Embryonic facial prominence (tissue), 1 donor: ENCODE data around the gene GPC6.

ENCODE experiments used
- DNase-seq: peaks from one replicate; pipeline ENCODE4 v3.0.0-alpha.2; 2016; ENCODE audit errors: extremely low spot score

GPC6 gene

DNA sequence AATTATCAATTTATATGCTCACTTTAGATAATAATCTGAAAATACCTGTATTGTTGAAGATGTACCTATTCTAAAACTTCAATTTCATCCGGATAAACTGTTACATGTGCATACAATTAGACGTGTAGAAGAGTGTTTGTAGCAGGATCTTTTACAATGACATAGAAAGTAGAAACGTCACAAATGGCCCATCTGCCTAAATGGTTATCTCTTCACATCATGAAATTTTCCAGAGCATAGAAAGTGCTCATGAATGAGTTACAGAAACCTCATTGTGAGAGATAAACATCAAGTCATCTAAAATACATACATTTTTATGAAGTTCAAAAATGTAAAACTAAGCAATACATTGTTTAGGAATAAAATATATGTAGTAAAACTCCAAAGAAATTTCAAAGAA is 607.4 kb downstream of the GPC6 start:
- no peak for DNase-seq

DNA sequence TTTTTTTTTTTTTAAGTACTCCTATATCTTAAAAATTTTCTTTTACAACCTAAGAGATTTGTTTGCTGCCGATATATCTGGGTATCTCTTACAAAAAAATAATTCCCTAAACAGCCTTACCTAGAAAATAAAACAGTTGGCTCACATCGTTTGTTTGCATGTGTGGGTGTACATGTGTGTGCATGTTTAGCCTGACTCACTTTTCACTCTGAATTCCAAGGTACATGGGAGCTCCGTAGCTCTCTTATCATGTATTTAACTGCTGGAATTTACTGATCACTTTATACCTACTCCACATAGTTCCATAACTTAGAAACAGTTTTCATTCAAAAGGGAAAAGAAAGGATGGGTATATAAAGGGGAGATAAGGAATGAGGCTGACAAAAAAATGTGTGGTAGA is 616.5 kb downstream of the GPC6 start:
- no peak for DNase-seq

DNA sequence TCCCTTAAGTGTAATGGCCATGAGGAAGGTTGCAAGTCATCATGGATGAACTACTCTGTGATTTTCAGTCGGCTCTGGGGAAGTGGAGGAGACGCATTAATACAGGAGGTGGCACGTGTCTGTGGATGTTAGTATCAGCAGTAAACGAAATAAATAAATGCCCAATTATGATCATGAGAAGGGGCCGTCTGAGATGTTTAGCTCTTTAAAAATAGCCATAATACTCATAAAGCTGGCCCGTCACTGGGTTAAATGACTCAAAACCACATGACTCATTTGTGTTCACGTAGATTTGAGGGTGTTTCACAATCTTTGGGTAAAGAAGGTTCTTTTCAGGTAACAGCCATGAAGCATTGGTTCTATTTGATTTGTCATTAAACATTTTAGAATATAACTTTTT is 620.6 kb downstream of the GPC6 start:
- no peak for DNase-seq

DNA sequence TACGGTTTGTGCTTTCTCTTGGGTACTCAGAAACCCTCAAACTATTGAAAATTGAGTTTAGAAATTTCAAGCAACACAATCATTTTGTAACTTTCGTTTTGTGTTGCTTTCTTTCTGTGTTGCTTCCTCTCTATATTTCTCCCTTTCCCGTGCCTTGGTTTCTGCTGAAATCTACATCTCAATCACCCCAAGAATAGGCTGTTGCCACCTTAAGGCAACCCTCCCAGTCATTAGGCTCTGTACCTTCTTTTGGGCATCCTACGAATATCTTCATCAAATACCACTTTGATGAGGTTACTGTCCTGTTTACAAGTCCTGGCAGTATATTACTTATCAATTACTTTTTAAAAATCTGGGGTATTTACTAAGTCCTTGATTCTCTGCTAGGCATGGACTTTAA is 621.6 kb downstream of the GPC6 start:
- no peak for DNase-seq

DNA sequence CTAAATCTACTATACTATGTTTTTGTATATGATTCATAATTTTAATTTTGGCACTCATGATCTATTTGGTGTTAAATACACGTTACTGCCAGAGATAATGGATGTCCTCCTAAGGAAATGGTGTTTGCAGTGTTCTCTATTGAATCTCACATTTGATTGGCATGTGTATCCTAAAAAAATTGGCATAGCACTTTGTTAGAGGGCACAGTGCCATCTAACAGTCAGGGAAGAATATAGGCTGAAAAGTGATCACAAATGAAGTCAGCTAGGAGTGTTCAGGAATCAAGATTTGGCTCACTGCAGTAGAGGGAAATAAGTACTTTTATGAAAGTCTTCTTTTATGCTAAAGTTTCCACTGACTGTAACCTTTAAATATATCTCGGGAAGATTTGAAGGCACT is 624.6 kb downstream of the GPC6 start:
- no peak for DNase-seq

DNA sequence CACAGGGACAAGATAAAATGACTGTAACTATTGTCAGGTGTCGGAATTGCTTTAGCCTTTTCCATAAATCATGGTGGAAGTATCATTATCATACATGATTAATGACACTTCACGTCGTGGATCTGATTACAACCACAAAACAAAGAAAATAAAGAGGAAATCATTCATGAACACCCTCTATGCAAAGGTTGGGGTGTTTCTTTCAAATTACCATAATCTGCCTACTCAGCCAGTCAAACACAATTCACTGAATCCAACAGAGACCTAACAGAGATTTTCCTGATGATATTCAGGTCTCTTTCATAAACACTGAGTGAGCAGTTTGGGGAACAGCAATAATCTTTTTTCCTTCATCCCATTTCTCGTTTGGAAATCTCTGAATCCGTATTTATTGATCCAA is 627.3 kb downstream of the GPC6 start:
- no peak for DNase-seq

DNA sequence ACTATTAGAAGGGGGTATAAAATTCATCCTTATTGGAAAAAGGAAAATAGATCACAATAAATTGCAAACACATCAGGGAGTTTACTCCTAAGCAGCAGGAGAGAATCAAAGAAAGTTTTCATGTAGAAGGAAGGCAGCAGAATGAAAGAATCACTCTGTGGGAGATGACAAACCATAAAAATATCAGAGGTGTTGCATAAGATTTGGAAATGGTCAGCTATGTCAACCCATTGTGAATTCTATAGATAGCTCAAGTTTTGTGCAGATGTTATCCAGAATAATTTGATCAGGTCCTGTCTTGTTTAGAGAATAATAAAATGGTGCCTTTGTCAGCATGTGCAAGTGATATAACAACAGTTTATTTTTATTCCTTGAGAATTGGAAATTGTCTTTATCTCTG is 630.5 kb downstream of the GPC6 start:
- no peak for DNase-seq

DNA sequence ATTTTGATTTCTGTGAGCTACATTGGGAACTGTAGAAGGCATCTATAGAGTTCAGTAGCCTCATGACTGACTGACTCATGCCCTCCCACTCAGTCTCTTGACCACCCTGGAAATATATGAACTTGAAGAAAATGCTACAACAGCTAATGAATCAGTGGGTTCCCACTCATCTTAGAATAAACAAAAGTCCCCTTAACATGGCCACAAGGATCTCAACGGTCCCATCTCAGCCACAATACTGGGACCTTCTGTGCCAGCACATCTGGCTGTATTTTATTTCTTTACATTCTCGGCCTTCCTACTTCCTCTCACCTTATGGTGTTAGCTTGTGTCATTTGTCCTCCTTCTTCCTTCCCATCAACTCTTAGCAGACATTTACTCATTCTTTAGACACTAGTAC is 633.1 kb downstream of the GPC6 start:
- no peak for DNase-seq

DNA sequence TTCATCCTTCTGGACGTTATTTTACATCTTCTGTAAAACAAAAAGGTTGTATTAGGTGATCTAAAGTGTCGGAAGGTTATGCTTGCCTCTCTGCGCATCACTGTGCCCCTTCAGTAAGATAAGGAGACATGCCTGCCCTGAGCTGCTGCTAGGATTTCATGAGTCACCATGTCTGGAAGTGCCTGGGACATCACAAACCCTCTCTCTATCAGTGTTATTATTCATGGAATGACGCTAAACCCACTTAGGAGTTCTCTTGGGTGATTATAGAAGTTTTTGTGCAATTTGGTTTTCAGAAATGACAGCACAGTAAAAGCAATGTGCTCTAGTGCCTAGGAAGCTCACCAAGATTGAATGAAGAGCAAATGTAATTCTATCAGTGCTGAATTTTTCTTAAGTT is 635.2 kb downstream of the GPC6 start:
- DNase-seq: no peak

DNA sequence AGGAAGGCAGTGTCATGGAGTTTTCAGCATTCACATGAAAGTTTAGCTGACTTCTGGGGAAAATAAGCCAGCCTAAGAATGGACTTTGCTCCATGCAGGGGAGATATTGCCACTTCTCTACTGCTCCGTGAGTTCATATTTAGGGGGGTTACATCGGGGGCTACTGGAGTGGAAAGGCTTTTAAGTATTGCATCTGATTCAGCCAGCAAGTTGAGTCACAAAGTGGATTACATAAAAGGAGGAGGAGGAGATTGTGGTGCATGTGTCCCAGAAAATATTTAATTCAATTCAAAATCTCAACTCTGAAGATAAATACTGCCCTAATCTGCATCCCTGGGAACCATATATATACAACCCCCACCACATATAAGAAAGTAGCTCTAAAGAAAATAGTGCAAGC is 635.7 kb downstream of the GPC6 start:
- no peak for DNase-seq

DNA sequence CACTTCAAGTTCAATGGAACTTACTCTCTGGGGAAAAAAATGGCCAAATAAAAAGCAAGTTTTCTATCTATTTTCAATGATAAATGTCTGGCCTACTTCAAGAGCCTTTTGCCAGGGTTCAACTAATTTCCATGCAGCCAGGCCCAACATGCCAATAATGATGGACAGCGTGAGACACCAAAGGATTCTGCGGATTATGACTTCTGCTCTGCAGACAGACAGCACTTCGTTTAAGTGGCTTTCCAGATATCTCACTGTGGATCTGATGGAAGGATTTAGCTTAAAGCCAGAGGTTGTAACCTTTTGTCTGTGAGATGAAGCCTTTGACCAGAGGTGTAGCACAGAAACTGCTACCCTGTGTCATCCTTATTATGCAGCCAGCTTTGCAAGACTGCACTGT is 638.6 kb downstream of the GPC6 start:
- DNase-seq: no peak

DNA sequence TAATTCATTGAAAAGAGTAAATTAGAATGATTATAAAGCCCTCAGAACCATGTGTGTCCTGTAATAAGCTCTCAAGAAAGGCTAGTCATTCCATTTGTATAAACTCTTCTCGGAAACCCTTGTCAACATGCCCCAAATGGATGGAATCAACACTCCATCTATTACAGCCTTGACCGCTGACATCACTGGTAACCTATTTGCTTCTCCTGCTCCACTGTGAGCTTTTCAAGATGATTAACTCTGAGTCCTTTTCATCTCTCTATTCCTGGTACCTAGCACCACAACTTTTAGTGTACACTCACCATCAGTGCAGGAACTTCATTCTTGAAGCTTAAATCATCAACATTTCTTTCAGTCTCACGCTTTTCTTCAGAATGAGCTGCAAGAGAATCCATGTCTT is 640.9 kb downstream of the GPC6 start:
- no peak for DNase-seq

DNA sequence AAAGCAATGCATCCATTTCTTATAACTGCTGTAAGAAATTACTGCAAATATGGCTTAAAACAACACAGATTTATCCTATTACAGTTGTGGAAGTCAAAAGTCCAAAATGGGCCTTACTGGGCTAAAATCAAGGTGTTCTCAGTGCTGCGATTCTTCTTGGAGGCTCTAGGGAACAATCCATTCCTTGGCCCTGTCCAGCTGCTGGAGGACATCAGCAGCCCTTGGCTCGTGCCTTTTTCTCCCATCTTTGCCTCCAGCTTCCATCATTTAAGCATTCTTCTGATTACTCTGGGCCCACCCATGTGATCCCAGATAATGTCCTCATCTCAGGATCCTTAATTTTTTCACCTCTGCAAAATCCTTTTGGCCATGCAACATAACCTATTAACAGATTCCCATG is 645.8 kb downstream of the GPC6 start:
- DNase-seq: no peak

DNA sequence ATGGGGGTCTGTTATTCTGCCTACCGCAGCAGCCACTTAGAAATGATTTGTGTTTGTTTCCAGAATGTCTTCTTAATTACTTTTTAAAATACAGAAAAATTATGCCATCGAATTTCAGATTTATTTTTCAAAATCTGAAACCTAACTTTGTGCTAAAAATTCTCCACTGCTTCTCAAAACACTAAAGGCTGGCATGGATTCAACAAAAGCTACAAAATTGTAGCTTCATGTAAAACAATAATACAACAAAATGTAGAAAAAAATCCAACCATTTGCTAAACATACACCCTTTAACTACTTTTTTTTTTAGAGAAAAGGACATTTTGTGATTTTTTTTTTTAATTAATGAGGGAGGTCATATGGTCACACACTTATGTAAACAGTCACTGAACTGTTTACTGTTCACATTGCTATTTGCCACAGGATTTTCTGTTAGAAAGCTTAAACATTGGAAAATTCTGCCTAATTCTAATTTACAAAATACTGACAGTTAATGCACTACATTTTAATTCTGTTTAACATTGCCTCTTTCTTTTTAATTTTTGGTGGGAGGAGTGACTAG is 646.3 kb downstream of the GPC6 start:
- no peak for DNase-seq

DNA sequence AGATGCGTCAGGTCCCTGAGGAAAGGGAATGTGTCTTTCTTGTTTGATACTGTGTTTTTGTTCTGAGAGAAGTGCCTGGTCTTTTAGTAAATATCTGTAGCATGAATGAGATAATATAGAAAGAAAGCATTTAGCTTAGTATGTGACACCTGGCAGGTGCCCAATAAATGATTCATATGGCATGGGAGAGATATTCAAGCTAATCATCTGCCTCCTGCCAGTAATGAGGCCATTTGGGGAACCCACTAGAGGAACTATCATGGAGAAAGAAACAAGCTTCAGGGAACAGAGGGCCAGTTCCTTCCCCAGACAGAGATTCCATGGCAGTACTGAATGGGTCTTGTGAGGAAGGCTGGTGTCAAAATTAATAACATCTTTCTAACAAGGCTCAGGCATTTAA is 648.9 kb downstream of the GPC6 start:
- DNase-seq: no peak

DNA sequence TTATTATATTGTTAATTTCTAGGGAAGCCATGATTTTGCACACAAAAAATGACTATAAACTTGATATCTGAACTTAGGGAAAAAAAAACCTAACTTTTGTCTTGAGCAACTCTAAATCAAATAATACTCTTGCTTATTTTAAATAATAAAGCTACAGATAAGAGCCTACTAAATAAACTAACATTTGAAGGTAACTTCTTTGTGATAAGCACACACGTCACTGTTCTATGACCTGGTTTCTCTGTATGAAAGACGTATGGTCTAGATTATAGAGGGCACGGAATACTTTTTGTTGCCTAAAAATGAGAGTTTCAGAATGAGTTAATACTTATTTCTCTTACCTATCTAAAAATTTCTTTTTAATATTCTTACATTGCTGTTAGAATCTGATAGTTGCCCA is 649.6 kb downstream of the GPC6 start:
- DNase-seq: no peak

DNA sequence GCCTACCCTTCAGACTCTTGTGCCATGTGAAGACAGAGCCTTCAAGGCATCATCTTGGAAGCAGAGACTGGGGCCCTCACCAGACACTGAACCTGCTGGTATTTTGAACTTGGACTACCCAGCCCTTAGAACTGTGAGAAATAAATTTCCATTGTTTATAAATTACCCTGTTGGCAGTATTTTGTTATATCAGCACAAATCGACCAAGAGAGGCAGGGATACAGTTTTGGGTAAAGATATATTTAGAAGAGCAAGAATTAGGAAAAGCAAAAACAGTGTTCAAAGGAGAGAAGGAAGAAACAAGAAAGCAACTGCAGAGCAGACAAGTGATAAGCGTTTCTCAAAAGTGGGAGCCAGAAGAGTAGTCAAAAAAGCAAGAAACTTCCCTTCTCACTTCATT is 652.1 kb downstream of the GPC6 start:
- no peak for DNase-seq

DNA sequence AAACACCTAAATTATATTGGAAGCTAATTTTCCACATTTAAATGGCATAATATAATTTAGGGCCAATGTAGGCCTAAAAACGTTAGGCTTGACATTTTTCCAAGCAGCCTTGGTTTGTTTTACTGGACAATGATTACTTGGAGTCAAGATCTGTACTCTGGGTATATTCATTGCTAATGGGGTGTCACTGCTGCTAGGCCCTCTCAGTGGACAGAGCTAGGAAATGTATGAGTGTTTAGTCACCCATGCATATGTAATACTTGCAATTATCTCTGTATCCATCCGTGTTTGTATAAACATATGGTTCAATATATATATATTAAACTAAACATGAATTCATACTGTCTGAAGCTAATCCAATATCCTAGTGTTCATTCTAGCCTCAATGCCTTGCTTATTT is 654.8 kb downstream of the GPC6 start:
- no peak for DNase-seq

DNA sequence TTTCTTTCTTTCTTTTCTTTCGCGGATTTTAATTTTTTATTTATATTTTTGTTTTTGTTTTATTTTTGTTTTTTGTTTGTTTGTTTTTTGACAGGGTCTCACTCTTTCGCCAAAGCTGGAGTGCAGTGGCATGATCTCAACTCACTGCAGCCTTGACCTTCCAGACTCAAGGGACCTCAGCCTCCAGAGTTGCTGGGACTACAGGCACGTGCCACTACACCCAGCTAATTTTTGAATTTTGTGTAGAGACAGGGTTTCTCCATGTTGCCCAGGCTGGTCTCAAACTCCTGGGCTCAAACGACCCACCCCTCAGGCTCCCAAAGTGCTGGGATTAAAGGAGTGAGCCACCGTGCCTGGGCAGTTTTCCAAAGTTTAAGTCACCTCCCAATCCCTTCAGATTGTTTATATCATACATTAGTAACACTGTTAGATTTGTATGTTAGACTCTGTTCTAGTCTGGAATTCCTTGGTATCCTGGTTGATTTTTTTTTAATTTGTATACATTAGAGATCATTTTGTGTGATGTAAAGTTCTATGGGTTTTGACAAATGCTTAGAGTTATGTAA is 655.6 kb downstream of the GPC6 start:
- DNase-seq: no peak

DNA sequence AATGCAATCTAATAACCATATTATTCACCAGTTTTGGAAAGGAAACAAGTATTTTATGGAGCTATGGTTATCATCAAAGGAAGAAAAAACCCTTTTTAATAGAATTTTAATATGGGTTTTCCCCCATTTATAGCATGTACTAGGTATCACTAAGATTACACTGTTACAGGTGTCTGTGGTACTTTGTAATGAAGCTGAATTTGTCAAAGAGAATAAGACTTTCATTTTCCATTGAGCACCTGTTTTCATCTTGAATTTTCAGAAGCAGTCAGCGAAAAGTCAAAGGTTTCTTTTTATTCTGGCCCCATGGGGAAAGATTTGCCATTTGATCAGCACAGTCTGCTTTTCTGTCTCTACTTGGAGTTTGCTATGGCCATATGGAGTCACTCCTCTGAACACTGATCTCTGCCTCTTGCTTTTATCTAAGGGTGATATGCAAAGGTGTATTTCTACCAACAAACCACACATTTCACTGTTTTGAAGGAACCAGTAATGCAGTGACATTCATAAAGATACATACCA is 662.9 kb downstream of the GPC6 start:
- no peak for DNase-seq

DNA sequence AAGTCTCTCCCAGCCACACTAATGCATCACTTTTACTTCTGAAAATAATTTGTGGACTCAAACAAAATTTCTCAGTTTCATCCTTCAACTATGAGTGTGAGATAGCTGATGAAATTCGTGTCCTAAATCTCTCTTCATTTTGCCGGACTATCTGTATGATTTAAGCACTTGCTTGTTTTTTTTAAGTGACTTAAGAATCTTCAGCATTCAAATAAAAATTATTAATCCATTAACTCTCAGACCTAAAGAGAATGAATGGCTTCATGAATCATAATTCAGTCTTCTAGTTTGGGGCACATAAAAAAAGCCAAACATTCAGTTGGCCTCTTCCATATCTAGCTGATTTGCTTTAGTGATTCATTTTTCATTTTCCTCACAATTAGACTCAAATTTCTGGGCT is 673.4 kb downstream of the GPC6 start:
- no peak for DNase-seq

DNA sequence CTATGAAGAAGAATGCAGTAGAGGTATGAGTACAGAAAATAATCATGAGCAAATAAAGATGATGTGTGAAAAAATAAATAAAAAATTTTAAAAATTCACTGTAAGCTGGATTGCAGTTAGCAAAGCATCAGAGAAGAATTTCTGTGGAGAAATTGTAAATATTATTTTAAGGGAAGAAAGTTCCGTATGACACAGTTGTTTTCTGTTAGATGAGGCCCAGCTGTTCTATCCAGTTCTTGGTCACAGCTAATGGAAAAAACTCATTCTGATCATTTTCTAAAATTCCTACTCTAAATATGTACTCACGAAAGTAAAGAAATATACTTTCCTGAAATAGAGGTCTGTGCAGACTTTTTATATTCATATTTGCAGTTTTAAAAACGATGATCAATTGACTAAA is 674.1 kb downstream of the GPC6 start:
- no peak for DNase-seq

DNA sequence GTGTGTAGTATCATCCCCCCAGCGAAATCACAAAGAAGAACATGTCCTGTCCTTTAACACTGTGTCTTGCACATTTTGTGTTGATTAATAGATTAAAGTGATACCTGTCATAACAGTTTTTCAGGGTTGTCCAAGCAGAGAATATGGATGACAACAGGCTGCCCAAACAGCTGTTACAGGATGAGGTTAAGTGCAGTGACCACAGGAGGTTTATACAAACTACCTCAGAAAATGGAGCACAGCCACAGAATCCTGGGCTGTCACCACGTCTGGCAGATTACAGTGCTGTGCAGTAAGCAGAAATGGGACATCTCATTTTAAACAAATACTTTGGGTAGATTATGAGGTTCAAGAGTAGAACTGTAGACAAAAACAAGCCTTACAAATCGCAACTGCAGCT is 677.3 kb downstream of the GPC6 start:
- no peak for DNase-seq

DNA sequence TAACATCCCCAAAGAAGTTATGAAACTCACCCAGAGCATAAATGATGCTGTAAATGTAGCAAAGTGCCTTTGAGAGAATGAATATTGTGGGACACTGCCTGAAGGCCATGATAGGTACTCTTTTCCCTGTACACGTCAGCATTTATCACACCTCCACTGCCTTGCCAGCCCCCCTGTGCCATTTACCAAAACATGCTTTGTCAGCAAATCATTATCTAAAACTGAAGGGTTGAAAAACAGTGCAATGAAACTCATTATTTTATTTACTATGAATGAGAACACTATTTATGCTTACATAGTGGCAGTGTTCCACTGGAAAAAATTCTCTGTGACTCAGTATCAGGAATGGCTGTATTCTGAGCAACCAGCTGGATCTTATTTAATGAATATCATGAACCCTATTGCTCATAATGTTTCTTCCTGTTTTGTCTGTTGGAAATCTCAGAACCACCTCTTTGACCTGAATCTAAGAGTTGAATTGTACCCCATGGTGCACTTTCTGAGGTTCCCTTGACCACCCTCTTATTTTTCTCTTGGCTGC is 688.7 kb downstream of the GPC6 start:
- DNase-seq: no peak
